SIG-M5 treated with dmso at 0.1 percent for 504 hours (cell line): ENCODE results near the gene RNF166.

Experiments used
- DNase-seq: peaks from one replicate; lab custom pipeline; 2025; ENCODE audit not compliant: unreplicated experiment; lab: John Stamatoyannopoulos, UW

RNF166 gene

DNA sequence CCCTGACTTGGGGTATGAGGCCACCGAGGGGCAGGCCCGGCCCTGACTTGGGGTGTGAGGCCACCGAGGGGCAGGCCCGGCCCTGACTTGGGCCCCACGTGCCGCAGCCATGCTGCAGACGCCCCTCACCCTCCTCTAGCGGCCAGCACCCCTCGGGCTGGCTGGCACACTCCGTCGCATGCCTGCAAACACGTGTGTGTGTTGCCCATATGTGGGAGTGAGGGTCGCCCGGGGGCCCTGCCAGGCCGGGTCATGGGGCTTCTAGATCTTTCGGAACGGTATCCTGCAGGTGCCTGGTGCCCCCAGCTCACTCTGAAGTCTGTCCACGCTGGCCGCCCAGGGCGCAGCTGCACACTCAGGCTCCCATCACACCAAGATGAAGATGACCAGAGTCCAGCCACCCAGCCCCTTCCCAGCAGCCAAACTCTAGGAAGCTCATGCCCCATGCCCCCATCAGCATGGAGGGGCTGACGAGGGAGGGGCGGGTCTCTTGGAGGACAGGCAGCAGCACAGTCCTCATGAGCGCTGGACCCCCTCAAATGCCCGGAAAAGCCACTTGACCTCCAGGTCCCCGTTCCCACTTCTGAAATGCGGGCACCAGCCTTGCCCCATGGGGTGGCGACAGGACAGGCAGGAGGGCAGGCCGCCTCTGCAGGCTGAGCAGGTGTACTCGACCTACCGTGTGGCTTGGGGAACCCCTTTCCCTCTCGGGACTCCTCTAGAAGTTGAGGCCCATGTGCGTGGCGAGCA, 33.9 kb upstream of the RNF166 start:
- no peak for DNase-seq

DNA sequence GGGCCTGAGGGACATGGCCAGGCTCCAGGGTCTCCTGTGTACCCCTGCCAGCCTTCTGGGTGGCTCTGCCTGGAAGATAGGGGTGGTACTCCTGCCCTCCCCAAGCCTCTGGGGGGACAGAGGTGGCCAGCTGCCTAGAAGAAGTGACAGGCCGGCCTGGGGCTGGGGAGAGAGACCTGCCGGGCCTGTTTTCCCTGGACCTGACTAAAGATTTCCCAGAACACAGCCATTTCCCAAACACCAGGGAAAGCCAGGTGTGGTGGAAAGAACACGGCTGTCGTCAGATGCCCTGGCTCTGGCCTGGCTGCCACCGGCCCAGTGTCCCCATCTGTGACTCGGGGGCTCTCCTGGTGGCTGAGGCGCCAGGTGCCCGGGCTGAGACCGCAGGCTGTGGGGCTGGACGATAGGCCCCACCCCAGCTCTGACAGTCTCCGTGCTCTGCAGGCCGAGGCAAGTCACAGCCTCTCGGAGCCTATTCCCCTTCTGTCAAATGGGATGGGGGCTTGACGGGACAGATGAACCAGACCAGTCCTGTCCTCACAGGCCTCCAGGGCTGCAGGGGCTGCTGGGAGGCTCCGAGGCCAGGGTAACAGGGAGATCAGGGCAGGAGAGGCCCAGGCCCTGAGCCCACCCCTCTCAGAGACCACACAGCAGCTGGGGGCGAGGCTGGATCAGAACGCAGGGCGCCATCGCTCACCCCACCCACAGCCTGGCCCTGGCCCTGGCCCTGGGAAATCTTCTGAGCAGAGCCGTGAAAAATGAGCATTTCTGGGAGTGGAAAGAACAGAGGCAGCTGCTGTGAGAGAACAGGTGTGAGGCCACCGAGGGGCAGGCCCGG, 33.1 kb upstream of the RNF166 start:
- DNase-seq = no peak

DNA sequence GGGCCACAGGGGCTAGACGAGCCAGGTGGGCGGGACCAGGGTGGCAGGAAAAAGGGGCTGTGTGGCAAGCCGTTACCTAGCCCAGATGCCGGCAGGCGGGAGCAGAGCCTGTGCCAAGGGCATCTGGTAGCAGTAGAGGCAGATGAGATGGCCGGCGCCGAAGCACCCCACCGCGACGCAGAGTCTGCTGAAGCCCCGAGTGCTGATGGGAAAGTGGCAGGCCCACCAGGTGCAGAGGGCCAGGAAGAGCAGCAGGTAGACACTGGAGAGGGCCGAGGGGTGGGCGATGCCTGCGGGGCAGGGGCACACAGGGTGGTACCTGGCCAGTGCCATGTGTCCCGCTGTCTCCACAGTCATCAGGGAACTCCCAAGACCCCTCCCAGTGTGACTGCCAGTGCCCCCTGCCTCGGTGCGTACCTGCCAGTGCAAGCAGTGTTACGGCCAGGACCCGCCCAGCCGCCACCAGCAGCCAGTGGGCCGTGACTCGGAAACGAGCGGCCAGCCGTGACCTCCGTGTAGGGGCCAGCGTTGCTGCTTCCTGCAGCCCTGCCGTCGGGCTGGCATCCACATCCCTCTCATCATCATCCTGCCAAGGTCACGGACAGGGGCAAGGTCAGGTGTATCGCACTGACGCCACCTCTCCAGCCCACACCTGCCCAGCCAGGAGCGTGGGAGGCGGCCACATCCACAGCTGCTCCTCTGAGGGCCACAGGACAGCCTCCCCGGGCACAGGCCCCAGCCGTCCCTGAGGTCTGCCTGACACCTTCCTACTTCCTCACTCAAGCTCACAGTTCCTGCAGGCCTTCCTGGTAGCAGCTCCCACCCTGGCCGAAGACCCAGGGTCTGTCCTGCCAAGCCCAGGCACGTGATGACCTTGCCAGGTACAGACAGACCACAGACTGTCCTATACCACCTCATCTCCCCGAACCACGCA, 32.2 kb upstream of the RNF166 start:
- no peak for DNase-seq

DNA sequence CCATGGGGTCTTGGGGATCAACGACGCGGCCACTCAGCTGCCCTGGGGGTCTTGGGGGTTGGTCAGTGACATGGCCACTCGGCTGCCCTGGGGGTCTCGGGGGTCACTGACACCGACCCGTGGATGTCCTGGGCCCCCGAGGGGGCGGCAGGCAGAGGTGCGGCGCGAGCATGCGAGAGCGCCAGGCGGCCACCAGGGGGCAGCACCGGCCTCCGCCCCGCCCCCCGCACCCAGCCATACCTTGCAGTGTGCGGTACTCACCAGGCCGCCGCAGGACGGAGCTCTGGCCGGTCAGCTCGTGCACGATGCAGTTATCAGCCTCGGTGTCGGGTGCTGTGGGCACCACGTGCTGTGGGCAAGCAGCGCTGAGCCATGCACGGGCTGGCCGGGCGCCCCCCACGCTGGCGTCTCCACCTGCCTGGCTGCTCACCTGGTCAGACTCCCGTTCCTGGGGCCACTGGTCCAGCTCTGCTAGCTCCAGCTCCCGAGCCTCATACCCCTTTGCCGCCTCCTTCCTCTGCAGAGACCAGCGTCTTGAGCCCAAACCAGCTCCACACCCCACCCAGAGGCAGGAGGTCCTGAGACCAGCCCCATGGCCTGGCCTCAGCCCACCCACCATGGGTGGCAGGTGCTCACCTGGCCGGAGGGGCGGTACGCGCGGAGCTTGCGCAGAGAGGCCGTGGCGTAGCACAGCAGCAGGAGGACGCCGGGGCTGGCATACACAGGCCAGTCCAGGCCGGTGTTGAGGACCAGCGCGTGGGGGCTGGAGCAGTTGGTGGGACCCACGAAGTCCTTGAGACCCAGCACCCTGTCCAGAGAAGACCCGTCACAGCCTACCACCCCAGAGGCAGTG, 31.3 kb upstream of the RNF166 start:
- peak; percentile 56 for DNase-seq

DNA sequence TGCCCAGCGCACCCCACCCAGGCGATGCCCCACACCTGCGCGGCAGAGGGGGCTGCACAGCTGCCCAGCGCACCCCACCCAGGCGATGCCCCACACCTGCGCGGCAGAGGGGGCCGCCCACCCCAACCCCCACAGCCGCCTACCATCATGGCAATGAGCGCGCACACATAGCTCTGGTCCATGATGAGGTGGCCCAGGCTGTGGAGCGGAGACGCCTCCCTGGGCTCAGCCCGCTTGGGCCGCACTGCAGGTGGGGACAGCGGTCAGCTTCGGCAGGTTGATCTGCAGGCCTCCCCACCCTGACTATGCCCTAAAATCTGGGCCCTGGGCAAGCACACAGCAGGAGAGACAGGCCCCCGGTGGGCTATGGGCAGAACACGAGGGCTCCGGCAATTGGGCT, 30.3 kb upstream of the RNF166 start:
- DNase-seq = no peak

DNA sequence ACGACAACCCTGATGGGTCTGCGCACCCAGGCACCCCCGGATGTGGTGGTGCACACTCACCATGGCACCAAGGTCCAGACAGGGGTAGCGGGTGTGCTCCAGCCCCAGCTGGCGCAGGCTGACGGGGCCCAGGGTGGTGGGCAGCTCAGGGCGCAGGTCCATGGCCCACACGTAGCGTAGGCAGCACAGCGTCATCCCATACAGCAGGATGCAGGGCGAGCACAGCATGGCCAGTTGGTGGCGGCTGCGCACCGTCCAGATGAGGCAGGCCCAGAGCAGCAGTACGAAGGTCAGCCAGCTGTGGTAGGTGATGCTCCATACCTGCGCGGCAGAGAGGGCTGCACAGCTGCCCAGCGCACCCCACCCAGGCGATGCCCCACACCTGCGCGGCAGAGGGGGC, 29.9 kb upstream of the RNF166 start:
- DNase-seq = no peak

DNA sequence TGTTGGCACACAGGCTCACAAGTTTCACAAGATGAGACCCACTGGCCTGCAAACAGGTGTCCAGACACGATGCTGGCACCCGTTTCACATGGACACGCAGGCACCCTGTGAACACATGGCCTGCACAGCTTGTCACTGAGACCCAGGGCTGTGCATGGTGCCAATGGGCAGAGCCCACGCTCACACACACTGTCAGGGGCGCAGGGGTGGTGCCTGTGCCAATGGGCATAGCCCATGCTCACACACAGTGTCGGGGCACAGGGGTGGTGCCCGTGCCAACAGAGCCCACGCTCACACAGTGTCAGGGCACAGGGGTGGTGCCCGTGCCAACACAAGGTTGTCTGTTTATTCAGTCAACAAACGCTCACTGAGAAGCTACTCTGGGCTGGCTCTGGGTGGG, 29.4 kb upstream of the RNF166 start:
- DNase-seq = no peak

DNA sequence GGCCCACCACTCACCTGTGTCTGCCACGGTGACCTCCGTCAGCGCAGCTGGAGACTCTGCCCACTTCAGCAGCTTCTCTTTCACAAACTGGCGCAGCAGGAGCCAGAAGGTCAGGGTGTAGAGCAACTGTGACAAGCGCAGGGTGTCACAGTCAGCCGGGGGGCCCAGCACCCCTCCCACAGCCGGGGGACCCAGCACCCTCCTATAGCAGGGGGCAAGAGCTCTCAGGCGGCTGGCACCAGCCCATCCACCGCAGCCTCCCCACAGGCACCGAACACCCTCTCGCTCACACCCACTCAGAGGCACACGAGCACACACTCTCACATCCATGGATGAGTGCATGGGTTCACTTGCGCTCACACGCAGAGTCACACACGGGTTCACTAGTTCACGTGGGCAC, 28.9 kb upstream of the RNF166 start:
- no peak for DNase-seq

DNA sequence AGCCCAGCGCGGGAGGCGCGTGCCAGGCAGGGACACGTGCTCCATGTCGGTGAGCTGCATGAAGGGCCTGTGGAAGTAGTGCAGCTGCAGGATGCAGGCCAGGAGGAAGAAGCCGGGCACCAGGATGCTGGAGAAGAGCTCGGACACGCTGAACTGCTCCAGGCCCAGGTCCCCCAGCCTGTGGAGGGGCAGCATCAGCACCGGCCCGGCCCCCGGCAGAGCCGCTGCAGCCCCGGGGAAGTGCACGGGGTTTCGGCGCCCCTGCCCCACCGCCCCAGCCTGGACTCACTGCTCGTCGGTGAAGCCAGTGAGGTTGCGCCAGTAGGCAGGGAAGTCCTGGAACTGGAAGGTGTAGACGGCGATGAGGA, 28.1 kb upstream of the RNF166 start:
- no peak for DNase-seq

DNA sequence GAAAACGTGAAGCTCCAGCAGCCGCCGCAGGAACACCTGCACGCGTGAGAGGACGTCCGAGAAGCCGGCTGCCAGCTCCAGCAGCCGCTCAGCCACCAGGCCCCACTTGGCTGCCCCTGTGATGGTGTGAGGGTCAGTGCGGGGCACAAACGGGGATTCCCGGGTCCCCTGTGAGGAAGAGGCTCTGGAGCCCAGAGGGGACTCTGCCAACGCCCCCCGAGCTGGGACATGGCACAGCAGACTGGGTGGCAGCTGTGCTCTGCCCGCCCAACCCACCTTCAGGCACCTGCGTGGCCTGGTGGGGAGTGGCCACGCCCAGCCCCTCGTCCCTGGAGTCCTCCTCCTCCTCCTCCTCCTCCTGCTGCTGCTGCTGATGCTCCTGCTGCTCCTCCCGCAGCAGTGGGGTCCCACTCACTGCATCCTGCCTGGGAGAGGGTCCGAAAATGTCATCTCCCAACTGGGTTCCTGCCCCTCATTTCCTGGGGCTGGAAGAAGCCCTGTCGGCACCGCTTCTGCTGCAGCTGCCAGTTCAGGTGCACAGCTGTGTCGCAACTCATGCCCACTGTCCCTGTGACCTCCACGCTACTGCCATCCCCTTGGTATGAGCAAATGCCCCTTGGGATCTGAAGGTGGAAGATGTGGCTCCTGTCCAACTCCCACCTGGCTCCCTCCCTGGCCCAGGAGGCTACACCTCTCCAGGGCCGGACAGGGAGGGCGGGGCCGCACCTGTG, 27.6 kb upstream of the RNF166 start:
- DNase-seq = no peak

DNA sequence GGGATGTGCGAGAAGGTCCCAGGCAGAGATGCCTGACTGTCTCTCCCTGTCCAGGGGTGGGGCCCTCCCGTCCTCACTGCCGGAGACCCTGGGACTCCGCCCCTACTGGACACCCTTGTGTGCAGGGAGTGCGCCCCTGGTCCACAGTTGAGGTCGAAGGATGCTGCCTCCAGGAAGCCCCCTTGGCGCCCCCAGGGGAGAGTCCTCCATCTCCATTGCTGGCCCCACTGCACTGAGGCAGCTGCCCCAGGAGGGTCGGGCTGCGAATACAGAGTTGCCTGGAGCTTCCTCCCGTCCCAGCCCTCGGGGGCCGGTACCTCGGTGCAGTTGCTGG, 26.7 kb upstream of the RNF166 start:
- no peak for DNase-seq

DNA sequence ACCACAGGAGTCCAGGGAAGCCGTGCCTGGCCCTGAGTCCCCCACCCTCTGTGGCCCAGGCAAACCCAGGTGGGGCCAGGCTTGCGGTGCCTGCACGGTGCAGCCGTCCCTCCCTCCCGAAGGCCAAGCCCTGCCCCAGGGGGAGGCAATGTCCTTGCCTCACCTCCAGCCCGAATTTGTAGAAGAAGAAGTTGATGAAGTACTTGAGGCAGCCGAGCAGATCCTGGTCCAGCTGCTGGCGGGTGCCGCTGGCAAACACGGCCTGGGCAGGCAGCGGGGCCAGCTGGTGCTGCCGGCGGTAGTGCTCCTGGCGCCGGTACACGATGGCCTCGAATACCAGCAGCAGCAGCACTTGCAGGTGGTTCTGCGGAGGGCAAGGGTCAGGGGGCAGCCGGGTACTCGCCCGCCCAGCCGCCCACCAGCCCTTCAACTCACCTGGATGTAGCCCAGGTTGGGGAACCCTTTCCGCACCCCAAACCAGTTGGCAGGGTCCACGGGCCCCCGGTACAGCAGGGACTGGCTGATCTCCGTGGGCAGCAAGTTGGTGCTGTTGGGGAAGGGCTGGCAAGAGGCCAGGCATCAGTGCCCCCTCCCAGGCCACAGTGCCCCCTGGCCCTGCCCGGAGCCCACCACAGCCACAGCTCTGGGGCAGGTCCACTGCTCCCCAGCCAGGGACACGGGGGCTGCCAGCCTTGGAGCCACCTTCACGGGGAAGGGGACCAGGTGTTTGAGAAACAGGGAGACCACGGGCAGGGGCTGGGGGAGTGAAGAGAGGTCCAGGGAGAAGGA, 26.2 kb upstream of the RNF166 start:
- no peak for DNase-seq

DNA sequence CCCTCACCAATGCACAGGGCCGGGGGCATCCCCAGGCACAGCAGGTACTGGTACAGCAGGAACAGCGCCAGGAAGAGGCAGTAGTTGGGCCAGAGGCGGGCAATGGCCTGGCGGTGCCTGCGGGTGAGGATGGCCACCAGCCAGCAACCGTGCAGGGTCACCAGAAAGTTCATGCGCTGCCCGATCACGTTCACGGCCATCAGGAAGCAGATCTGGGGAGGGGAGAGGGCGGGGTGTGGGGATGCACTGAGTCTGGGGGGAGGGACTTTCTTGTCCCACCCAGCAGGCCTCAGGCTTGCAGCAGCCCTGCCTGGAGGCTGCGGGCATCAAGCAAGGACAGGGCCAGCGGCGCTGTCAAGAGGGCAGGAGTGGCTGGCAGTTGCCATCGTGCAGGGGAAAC, 25.5 kb upstream of the RNF166 start:
- no peak for DNase-seq

DNA sequence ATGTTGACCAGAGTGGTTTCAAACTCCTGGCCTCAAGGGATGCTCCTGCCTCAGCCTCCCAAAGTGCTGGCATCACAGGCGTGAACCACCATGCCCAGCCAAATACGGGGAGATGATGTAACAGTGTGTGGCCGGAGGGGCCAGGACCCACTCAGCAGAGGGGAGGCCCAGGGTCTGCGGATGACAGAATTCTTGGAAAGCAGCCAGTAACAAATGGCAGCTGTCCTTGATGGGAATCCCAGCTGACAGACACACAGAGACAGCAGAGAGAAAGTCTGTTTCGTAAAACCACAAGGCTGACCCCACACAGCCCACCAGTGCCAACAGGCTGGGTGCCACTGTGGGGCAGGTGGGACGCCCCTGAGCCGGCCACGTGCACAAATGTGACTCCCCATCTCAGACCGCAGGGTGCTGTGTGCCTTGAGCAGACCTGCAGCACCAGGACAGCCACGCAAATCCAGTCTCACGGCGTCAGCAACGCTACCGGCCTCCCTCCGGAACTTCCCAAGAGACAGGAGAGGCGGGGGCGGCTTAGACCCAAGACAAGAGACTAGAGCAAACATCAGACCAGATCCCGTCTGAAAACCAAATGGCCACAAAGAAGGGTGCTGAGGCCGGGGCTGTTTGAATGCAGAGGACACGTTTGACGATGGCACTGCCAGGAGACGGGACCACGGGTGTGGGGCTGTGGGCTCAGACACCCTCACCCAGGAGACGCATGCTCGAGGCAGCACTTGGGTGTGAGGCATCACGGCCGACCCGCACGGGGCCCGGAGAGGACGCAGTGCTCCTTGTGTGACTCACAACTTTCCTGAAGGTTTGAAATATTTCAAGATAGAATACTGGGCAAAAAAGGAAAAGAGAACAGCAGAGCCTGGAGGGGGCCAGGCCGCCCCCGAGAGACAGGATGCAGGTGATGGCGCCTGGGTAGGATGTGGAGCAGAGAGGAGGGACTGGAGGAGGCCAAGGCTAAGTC, 24.7 kb upstream of the RNF166 start:
- no peak for DNase-seq

DNA sequence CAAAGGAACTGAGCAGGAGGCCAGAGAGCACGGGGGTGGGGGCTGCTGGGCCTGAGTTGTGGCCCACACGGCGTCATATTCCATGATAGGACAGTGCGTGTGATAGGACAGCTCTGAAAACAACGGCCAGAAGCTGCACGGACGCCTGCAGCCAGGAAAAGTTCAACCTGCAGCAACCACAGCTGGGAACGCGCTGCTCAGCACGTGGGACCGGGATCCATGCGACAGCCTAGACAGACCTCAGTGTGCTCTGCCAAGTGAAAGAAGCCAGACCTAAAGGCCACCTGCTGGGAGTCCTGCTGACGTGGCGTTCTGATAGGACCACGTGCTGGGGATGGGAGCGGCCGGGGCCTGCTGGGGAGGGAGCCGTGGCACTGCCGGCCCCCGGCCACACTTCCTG, 21.7 kb upstream of the RNF166 start:
- DNase-seq = no peak

DNA sequence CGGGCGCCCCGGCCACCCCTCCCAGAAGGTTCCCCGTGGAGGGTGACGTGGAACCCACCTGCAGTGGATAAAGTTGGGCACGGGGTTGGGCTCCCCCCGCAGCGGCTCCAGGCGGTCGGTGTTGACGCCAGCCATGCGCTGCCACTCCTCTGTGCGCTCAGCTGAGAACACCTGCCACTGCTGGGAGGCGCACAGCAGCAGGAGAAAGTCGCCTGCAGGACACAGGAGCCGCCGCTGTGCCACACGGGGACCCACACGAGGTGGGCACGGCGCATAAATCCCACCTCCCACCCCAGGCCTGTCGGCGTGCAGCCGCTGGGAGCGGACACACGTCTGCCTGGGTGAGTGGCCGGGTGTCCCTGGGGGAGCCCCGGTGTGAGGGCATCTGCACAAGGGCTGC, 20.8 kb upstream of the RNF166 start:
- DNase-seq = no peak

DNA sequence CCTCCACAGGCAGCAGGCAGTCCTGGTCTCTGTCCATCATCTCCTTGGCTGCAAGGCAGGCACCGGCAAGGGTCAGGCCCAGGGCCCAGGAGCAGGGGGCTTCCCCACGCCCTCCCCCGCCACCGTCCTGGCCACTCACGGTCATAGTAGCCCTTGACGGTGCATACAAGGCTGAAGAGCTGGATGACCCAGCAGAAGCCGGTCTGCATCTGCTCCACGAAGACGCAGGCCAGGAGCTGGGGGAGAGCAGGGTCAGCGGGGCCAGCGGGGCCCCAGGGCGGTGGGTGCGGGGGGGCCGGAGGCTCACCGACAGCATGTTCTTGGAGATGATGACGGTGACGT, 20.2 kb upstream of the RNF166 start:
- no peak for DNase-seq
